Neural crest cell (in vitro differentiated cells): ENCODE data around the gene TMEM200C. TPM values are rescaled to one million over a fixed set of nuclear protein-coding genes. Genes with fewer than 3 reads are reported as not detected.
A peak's percentile ranks its signal among the peaks of the same experiment; 100 is the strongest.

Experiments
- DNase-seq: peaks from one replicate; pipeline ENCODE4 v3.0.0; 2021; ENCODE audit warnings: low read depth, mixed read lengths, low spot score
- H3K27ac Mint-ChIP-seq: one replicate; pipeline ENCODE4 v1.8.0; 2021; ENCODE audit warnings: mild to moderate bottlenecking, mixed read lengths; ENCODE audit not compliant: unreplicated experiment
- H3K27me3 Mint-ChIP-seq: 2 replicates; pipeline ENCODE4 v1.8.0; 2021; ENCODE audit warnings: low read depth, mild to moderate bottlenecking, mixed read lengths
- H3K36me3 Mint-ChIP-seq: 2 replicates; pipeline ENCODE4 v1.8.0; 2021; ENCODE audit warnings: low read depth, mild to moderate bottlenecking, mixed read lengths
- H3K4me1 Mint-ChIP-seq: 2 replicates; pipeline ENCODE4 v1.8.0; 2021; ENCODE audit warnings: mixed read lengths
- H3K4me3 Mint-ChIP-seq: one replicate; pipeline ENCODE4 v1.8.0; 2021; ENCODE audit warnings: mild to moderate bottlenecking, mixed read lengths
- H3K9me3 Mint-ChIP-seq: 2 replicates; pipeline ENCODE4 v1.8.0; 2021; ENCODE audit warnings: mixed read lengths
- microRNA-seq: library from miRNA; unstranded; fragments of <30 nt; microRNA quantifications from one replicate; pipeline ENCODE4, GENCODE V29; 2020
- total RNA-seq: library from RNA; stranded (reverse); gene quantifications from 2 replicates; pipeline ENCODE4 v1.2.1, GENCODE V29; 2021
- TF ChIP-seq, protein P1 (sequence below): fragments of 200-600 bp; sonication (generic); conservative IDR thresholded peaks from 2 replicates; pipeline ENCODE4 v1.5.0; 2021; ENCODE audit warnings: antibody characterized with exemption, mild to moderate bottlenecking

Gene TMEM200C
- total RNA-seq, 1 donor from 2014 or later: 26.1 TPM

- Mint-ChIP-seq H3K36me3 (no peaks in the 10 kb centered on the region), H3K4me1 (no peaks in the 10 kb centered on the region), H3K27ac (no peak overlapping the region), H3K27me3 (peaks cover 23% of the 10 kb centered on the region), H3K4me3 (no peak overlapping the region), H3K9me3 (peaks cover 3% of the 10 kb centered on the region)
- no peak for DNase-seq
- TF ChIP-seq, protein P1, sequence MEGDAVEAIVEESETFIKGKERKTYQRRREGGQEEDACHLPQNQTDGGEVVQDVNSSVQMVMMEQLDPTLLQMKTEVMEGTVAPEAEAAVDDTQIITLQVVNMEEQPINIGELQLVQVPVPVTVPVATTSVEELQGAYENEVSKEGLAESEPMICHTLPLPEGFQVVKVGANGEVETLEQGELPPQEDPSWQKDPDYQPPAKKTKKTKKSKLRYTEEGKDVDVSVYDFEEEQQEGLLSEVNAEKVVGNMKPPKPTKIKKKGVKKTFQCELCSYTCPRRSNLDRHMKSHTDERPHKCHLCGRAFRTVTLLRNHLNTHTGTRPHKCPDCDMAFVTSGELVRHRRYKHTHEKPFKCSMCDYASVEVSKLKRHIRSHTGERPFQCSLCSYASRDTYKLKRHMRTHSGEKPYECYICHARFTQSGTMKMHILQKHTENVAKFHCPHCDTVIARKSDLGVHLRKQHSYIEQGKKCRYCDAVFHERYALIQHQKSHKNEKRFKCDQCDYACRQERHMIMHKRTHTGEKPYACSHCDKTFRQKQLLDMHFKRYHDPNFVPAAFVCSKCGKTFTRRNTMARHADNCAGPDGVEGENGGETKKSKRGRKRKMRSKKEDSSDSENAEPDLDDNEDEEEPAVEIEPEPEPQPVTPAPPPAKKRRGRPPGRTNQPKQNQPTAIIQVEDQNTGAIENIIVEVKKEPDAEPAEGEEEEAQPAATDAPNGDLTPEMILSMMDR: no peak
Measured at GRCh38 chr18:5842653-5843052, 52.7 kb downstream of the TMEM200C start.

DNA sequence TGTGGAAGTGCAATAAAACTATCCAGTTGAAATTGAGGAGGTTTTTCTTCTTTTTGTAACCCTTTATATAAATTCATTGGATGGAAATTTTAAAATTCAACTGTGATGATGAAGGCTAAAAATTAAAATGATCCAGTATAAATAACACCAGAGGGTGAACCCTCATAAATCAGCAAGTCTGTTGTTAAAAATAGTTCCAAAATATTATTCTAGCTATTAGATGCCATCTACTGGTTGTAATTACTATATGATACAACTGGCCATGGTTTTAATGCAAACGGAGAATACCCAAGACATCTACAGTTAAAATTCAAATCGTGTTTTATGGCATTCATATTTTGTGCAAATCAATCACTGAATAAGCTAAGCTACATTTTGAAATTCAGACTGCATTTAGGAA, 53.8 kb downstream of the TMEM200C start:
- Mint-ChIP-seq H3K27ac (no peak overlapping the region), H3K4me3 (no peak overlapping the region), H3K27me3 (peaks cover 23% of the 10 kb centered on the region), H3K36me3 (no peaks in the 10 kb centered on the region), H3K4me1 (no peaks in the 10 kb centered on the region), H3K9me3 (peaks cover 3% of the 10 kb centered on the region)
- TF ChIP-seq, protein P1: peak; percentile 50
- no peak for DNase-seq

DNA sequence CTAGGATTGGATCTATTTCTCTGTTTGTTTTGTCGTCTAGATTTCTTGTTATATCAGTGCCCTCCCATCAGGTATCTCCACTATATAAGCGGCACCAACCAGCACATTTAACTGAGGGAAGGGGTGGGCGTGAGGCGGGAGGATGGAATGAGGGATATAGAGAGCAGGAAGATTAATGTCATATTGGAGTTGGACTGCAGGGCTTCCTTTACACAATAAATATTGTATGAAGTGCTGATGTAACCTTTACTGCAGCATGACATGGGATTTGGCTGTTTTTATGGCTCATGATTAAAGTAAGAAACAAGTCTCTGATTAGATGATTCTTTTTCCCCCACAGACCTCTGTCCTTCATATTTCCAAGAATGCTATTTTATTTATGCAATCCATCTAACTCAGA, 54.8 kb downstream of the TMEM200C start:
- no peaks in the 10 kb centered on the region for H3K36me3 Mint-ChIP-seq
- TF ChIP-seq, protein P1: no peak
- no peak overlapping the region for H3K27ac Mint-ChIP-seq
- H3K4me1 Mint-ChIP-seq: no peaks in the 10 kb centered on the region
- H3K27me3 Mint-ChIP-seq: peaks cover 23% of the 10 kb centered on the region
- no peak for DNase-seq
- peaks cover 3% of the 10 kb centered on the region for H3K9me3 Mint-ChIP-seq
- no peak overlapping the region for H3K4me3 Mint-ChIP-seq

DNA sequence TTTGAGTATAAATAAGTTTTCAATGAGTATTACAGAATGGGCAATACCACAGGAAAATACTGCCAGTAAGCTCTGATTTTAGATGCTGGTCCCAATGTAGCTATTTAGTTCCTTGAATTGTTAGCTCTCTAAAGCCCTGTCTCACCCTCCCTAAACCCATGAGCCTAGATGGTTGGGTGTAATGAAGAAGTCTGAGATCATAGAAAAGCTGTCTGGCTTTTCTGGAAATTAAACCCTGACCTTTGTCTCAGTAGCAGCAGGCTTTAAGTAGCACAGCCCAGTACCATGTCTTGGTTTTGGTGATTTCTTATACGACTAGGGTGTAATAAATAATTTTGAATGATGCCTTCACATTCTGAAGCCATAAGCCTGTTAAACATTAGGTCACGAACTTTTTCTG, 55.3 kb downstream of the TMEM200C start:
- peaks cover 23% of the 10 kb centered on the region for H3K27me3 Mint-ChIP-seq
- H3K4me3 Mint-ChIP-seq: no peak overlapping the region
- no peak overlapping the region for H3K27ac Mint-ChIP-seq
- H3K4me1 Mint-ChIP-seq: no peaks in the 10 kb centered on the region
- H3K36me3 Mint-ChIP-seq: no peaks in the 10 kb centered on the region
- TF ChIP-seq, protein P1: no peak
- H3K9me3 Mint-ChIP-seq: peaks cover 2% of the 10 kb centered on the region
- no peak for DNase-seq

DNA sequence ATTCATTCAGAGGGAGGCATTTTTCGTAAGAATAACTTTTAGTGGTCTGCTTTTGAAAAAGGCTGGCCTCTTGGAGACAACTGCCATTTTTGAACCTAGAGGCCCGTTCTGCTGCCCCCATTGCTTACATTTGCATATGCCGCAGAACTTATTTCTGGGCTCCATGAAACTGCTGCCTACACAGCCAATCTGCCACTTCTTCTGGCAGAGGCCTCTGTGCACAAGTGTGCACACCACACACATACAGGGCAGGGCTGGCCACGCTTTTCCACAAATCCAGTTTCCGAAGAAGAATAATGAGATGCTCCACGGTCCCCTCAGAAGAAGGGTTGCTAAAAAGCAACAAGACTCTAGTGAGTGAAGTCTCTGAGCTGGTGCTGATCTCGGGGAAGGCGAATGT, 56.2 kb downstream of the TMEM200C start:
- H3K4me1 Mint-ChIP-seq: no peaks in the 10 kb centered on the region
- H3K27me3 Mint-ChIP-seq: peaks cover 20% of the 10 kb centered on the region
- DNase-seq: no peak
- H3K36me3 Mint-ChIP-seq: no peaks in the 10 kb centered on the region
- no peaks in the 10 kb centered on the region for H3K9me3 Mint-ChIP-seq
- H3K4me3 Mint-ChIP-seq: no peak overlapping the region
- TF ChIP-seq, protein P1: no peak
- H3K27ac Mint-ChIP-seq: no peak overlapping the region

Small RNAs within 50 kb of the gene (microRNA-seq; reads per million reads assigned to microRNA genes)
- not detected for gene MIR3976
